GM12874 (cell line): ENCODE measurements around the gene POLA1.

Experiments used
- TF ChIP-seq, protein P1 (sequence below): IDR thresholded peaks from 2 replicates; pipeline ENCODE4 v1.5.1; 2011; ENCODE audit warnings: low read depth, mild to moderate bottlenecking, control low read depth, low read length, moderate library complexity; ENCODE audit not compliant: insufficient read depth

POLA1 gene

DNA sequence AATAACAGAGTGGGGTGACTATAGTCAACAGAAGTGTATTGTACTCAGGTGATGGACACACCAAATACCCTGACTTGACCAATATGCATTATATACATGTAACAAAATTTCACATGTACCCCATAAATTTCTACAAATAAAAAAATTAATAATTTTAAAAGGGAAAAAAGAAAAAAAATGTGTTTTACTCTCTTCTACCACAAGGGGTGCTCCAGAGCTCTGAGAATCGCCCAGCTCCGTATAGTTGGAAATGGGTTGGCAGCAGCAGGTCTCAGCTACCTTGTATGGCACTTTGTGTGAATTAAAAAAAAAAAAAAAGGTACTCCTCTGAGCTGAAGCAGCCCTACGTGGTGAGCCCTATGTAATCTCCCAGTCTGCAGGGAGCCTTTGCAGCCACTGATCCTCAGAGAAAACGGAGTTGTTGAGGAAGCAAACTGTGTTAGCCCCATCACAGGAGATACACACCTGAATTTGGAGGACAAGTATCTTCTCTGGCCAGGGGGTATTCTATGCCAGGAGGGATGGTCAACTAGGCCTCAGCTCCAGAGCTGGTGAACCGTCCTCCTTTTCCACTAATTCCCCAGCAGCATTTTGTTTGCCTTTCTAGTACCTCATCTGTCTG, 17.2 kb upstream of the POLA1 start:
- TF ChIP-seq, protein P1, sequence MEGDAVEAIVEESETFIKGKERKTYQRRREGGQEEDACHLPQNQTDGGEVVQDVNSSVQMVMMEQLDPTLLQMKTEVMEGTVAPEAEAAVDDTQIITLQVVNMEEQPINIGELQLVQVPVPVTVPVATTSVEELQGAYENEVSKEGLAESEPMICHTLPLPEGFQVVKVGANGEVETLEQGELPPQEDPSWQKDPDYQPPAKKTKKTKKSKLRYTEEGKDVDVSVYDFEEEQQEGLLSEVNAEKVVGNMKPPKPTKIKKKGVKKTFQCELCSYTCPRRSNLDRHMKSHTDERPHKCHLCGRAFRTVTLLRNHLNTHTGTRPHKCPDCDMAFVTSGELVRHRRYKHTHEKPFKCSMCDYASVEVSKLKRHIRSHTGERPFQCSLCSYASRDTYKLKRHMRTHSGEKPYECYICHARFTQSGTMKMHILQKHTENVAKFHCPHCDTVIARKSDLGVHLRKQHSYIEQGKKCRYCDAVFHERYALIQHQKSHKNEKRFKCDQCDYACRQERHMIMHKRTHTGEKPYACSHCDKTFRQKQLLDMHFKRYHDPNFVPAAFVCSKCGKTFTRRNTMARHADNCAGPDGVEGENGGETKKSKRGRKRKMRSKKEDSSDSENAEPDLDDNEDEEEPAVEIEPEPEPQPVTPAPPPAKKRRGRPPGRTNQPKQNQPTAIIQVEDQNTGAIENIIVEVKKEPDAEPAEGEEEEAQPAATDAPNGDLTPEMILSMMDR = peak; percentile 33; the same call in 1 of the 2 replicates

DNA sequence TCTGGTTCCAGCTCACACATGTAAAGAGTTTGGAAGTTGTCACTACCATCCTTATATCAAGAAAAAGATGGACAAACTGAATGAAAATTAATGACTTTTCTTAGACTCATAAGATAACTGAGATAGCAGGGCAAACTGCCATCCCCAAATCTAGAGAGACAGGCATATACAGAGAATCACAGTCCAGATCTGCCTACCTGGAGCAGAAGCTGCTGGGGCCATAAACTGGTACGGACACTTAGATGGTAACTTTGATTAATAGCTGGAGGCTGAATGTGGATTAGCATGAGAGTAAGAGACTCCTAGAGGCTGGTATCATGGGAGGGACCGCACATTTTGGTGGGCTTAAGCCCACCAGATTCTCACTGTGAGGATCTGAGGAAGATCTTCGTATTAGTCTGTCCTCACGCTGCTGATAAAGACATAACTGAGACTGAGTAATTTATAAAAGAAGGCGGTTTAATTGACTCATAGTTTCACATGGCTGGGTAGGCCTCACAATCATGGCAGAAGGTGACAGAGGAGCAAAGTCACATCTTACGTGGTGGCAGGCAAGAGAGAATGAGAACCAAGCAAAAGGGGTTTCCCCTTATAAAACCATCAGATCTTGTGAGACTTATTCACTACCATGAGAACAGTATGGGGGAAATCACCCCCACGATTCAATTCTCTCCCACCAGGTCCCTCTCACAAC, 10.8 kb upstream of the POLA1 start:
- TF ChIP-seq, protein P1 = no peak

DNA sequence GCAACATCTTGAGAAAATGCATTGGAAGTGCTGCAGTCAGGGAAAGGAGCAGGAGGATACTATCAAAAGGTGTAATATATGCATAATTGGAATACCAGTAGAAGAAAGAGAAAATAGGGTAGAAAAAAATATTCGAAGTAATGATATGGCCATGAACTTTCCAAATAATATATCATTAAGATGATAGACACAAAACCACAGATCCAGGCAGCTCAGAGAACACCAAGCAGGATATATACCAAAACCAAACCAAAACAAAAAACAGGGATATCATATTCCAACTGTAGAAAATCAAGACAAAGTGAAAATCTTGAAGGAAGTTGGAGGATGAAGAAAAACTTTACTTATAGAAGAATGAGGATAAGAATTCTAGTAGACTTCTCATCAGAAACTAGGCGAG, 9.7 kb upstream of the POLA1 start:
- TF ChIP-seq, protein P1 = no peak

DNA sequence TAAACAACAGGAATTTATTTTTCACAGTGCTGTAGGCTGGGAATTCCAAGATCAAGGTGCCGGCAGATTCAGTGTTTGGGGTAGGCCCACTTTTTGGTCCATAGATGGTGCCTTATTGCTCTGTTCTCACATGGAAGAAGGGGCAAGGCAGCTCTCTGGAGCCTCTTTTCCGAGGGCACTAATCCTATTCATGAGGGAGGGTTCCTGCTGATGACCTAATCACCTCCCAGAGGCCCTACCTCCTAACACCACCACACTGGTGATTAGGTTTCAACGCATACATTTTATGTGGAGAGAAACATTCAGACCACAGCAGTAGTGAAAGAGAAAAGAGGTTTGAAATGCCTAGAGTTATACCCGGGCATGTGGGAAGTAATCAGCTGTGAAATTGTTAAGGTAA, 1.4 kb upstream of the POLA1 start:
- TF ChIP-seq, protein P1 = no peak

DNA sequence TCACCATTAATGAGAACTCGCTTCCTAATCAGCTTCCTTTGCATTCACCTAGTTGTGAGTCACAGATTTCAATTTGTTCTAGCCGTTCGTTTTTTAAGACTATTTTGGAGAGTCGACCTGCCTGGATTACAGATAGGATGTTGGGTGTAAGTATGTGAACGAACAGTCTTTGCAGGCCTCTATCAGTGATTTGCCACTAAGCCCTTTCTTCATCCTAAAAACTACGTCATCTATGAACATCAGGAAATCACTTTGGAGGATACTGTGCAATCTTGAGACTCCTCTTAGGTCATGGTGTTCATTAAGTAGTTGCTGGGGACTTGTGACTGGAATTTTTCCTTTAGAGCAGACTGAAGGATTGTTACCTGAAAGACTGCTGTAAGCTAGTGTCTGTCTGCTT, 1.1 kb downstream of the POLA1 start:
- TF ChIP-seq, protein P1 = no peak

DNA sequence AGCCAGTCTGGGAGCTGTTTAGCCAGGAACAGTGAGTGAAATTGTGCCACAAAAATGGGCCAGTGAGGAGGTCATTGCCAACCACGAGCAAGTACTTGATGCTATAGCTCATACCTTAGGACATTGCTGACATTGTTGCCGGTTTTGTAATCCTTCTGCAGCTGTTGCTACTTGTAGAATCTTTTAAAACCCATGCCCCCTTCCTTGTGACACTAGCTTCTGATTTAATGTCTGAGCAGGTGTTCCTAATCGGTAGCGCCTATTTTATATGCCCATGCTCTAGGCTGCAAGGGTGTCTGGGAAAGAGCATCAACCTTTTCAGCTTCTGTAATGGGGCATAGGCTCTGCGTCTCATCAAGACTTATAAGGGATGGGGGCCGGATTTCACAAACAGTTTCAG, 2.6 kb downstream of the POLA1 start:
- TF ChIP-seq, protein P1 = no peak

DNA sequence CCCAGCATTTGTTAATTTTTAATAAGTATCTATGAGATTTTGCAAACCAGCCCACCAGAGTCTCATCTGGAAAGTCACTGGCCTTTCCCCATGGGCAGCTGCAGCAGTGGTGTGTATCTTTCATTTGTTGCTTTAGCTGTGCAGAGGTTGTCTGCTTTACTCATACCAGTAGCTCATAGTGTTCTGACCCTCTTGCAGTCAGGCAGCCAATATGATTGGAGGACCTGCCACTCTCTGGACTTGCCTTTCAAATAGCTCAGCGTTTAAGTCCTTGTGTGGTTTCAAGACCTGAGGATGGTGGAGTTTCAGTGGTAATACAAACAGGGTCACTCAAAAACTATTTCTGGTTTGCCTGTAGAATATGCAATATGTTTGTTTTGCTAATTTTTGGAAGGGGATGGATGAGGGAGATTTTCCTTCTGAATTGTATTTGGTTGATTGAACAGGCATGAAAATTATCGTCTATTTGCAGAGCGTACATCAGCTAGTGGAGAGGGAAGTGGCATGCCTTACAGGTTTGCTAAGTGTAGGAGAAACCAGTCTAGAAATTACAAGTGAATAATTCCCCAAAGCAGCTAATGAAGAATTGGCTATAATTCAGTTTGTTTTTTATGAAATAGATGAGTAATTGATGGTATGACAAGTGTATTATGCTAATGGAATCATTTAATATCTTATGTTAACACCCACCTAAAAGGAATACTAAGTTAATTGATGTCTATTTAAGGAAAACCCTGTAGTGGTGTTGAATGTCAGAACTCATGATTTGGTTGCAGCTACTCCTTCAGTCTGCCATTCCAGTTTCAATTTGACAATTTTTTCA, 8.9 kb downstream of the POLA1 start:
- TF ChIP-seq, protein P1 = no peak
